Measurements from ENCODE around the gene CTXND1. TPM values are rescaled to one million over a fixed set of nuclear protein-coding genes. Genes with fewer than 3 reads are reported as not detected.
A peak's percentile ranks its signal among the peaks of the same experiment; 100 is the strongest.

Gene CTXND1
- total and polyA plus RNA-seq, 3 experiments from 2014 or later: not detected

- no peaks in the 10 kb centered on the region for H3K9me3 Mint-ChIP-seq
These were observed 49.2 kb downstream of the CTXND1 start for GRCh38 chr15:80202641-80203360.

GRCh38 chr15:80202016-80202315, 50.0 kb downstream of the CTXND1 start:
- H3K27ac ChIP-seq (ENCODE audit: low read depth, low read length): no peak overlapping the region
- no peak overlapping the region for H3K4me3 ChIP-seq (ENCODE audit: low read length)
- ChIA-PET POLR2A (no interaction called here), CTCF (no interaction called here)
- no peaks in the 10 kb centered on the region for H3K27me3 ChIP-seq (ENCODE audit: insufficient read depth, low read length, poor library complexity, severe bottlenecking)
- Mint-ChIP-seq H3K27ac (no peak overlapping the region), H3K4me1 (no peaks in the 10 kb centered on the region), H3K36me3 (no peaks in the 10 kb centered on the region), H3K9me3 (no peaks in the 10 kb centered on the region), H3K4me3 (no peak overlapping the region), H3K27me3 (peaks cover 8 to 36% of the 10 kb centered on the region in 2 donors)
- H3K9me3 ChIP-seq (ENCODE audit: low read length): no peaks in the 10 kb centered on the region
- DNase-seq: no peak
- H3K36me3 ChIP-seq (ENCODE audit: insufficient read depth, low read length): no peaks in the 10 kb centered on the region
- no peaks in the 10 kb centered on the region for H3K4me1 ChIP-seq (ENCODE audit: insufficient read depth, low read length)

More at GRCh38 chr15:80202641-80203360, 49.2 kb downstream of the CTXND1 start:
- Histone ChIP-seq H3K9me3 (ENCODE audit: low read length) (no peaks in the 10 kb centered on the region), H3K36me3 (ENCODE audit: insufficient read depth, low read length) (no peaks in the 10 kb centered on the region), H3K27ac (ENCODE audit: low read depth, low read length) (no peak overlapping the region), H3K27me3 (ENCODE audit: insufficient read depth, low read length, poor library complexity, severe bottlenecking) (no peaks in the 10 kb centered on the region), H3K4me3 (ENCODE audit: low read length) (no peak overlapping the region), H3K4me1 (ENCODE audit: insufficient read depth, low read length) (no peaks in the 10 kb centered on the region)
- no peak overlapping the region for H3K4me3 Mint-ChIP-seq
- H3K4me1 Mint-ChIP-seq: no peaks in the 10 kb centered on the region
- no peak overlapping the region for H3K27ac Mint-ChIP-seq
- ChIA-PET POLR2A (no interaction called here), CTCF (no interaction called here)
- DNase-seq: no peak
- no peaks in the 10 kb centered on the region for H3K36me3 Mint-ChIP-seq
- peaks cover 10 to 41% of the 10 kb centered on the region in 2 donors for H3K27me3 Mint-ChIP-seq

DNA sequence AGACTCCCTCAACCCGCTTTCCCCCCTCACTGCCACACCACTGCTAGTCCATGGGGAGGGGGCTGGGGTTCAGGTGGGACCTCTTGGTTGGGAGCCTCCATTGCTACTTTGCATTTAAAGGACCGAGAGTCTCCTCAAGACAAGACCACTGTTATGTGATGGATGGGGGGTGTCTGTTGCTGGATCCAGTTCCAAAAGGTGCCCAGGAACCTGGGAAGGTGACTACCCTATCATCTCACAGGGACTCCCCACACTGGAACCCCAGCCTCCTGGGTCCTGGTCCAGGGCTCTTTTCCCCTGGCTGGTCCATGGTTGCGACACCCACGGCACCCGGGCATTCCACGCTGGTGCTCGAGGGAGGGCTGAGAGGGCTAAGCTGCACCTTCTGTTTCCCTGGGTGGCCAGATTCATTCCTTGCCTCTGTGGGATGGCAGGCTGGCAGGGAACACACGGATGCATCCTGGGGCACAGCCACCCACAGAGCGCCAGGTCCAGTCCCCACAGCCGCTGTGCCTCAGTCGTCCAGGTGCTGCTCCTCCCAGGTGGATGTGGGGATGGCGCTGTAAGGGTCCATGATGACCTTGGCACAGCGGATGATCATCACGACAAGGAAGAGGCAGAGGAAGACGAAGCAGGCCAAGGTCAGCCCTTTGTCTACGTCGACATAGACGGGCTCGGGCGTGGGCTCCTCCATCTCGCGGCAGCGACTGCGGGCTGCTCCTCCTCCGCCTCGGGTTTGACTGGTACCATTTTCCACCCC, 50.6 kb downstream of the CTXND1 start:
- H3K36me3 ChIP-seq (ENCODE audit: insufficient read depth, low read length): no peaks in the 10 kb centered on the region
- Mint-ChIP-seq H3K27me3 (peaks cover 8 to 31% of the 10 kb centered on the region in 2 donors), H3K36me3 (no peaks in the 10 kb centered on the region), H3K4me1 (no peaks in the 10 kb centered on the region), H3K4me3 (no peak overlapping the region), H3K27ac (no peak overlapping the region), H3K9me3 (no peaks in the 10 kb centered on the region)
- ChIA-PET CTCF (no interaction called here), POLR2A (no interaction called here)
- no peaks in the 10 kb centered on the region for H3K4me1 ChIP-seq (ENCODE audit: insufficient read depth, low read length)
- no peak overlapping the region for H3K4me3 ChIP-seq (ENCODE audit: low read length)
- DNase-seq: no peak
- no peaks in the 10 kb centered on the region for H3K9me3 ChIP-seq (ENCODE audit: low read length)
- no peak overlapping the region for H3K27ac ChIP-seq (ENCODE audit: low read depth, low read length)
- H3K27me3 ChIP-seq (ENCODE audit: insufficient read depth, low read length, poor library complexity, severe bottlenecking): no peaks in the 10 kb centered on the region

DNA sequence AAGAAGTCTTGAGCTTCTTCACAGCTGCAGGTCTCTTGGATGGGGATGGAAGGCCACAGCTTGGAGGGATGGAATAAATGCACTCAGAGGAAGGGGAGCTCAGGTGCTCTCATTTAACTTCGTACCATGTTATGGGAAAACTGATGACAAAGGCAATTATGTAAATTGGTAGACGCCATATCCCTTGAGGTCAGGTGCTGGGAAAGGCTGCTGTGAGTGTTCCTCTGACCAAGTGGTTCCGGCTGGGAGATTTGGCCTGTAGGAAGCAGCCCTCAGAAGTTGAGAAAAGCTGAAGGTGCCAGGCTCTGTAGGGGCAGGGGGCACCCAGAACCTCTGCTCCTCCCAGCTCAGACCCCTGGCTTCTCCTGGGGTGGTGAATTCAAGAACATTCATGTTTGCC, 52.1 kb downstream of the CTXND1 start:
- ChIA-PET POLR2A (no interaction called here), CTCF (no interaction called here)
- H3K27ac ChIP-seq (ENCODE audit: low read depth, low read length): no peak overlapping the region
- no peak for DNase-seq
- H3K36me3 Mint-ChIP-seq: no peaks in the 10 kb centered on the region
- H3K9me3 ChIP-seq (ENCODE audit: low read length): no peaks in the 10 kb centered on the region
- H3K36me3 ChIP-seq (ENCODE audit: insufficient read depth, low read length): no peaks in the 10 kb centered on the region
- no peaks in the 10 kb centered on the region for H3K4me1 ChIP-seq (ENCODE audit: insufficient read depth, low read length)
- peaks cover 8 to 21% of the 10 kb centered on the region in 2 donors for H3K27me3 Mint-ChIP-seq
- no peak overlapping the region for H3K4me3 Mint-ChIP-seq
- H3K4me1 Mint-ChIP-seq: no peaks in the 10 kb centered on the region
- H3K27ac Mint-ChIP-seq: no peak overlapping the region
- H3K4me3 ChIP-seq (ENCODE audit: low read length): no peak overlapping the region
- H3K9me3 Mint-ChIP-seq: no peaks in the 10 kb centered on the region
- H3K27me3 ChIP-seq (ENCODE audit: insufficient read depth, low read length, poor library complexity, severe bottlenecking): no peaks in the 10 kb centered on the region

GRCh38 chr15:80199366-80199765, 52.6 kb downstream of the CTXND1 start:
- Histone ChIP-seq H3K36me3 (ENCODE audit: insufficient read depth, low read length) (no peaks in the 10 kb centered on the region), H3K4me1 (ENCODE audit: insufficient read depth, low read length) (no peaks in the 10 kb centered on the region), H3K27me3 (ENCODE audit: insufficient read depth, low read length, poor library complexity, severe bottlenecking) (no peaks in the 10 kb centered on the region), H3K4me3 (ENCODE audit: low read length) (no peak overlapping the region), H3K9me3 (ENCODE audit: low read length) (no peaks in the 10 kb centered on the region), H3K27ac (ENCODE audit: low read depth, low read length) (no peak overlapping the region)
- POLR2A ChIA-PET: no interaction called here
- peaks cover 8 to 20% of the 10 kb centered on the region in 2 donors for H3K27me3 Mint-ChIP-seq
- H3K4me1 Mint-ChIP-seq: no peaks in the 10 kb centered on the region
- DNase-seq: no peak
- H3K9me3 Mint-ChIP-seq: no peaks in the 10 kb centered on the region
- CTCF ChIA-PET: no interaction called here
- peak overlapping the region in 1 of 8 donors; percentile 83 for H3K27ac Mint-ChIP-seq
- H3K4me3 Mint-ChIP-seq: no peak overlapping the region
- no peaks in the 10 kb centered on the region for H3K36me3 Mint-ChIP-seq

DNA sequence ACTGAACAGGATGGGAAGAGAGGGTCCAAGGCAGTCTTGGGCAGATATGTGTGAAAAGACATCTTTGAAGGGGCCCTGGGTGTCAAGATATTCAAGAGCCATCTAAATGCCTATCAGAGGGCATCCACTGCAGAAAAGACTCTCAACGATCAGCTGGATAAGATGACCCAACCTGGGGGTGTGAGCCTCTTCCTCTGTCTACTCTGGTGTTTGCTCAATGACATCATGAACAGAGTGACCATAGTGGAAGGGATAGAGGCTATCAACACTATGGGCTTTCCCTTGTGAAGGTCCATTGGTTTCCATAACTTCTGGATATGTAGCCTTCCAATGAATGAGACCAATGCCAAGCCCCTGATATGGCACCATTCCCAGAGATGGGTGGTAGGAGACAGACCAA, 57.1 kb downstream of the CTXND1 start:
- Histone ChIP-seq H3K27me3 (ENCODE audit: insufficient read depth, low read length, poor library complexity, severe bottlenecking) (no peaks in the 10 kb centered on the region), H3K4me3 (ENCODE audit: low read length) (no peak overlapping the region), H3K9me3 (ENCODE audit: low read length) (no peaks in the 10 kb centered on the region), H3K4me1 (ENCODE audit: insufficient read depth, low read length) (no peaks in the 10 kb centered on the region), H3K36me3 (ENCODE audit: insufficient read depth, low read length) (no peaks in the 10 kb centered on the region), H3K27ac (ENCODE audit: low read depth, low read length) (no peak overlapping the region)
- Mint-ChIP-seq H3K4me3 (no peak overlapping the region), H3K27me3 (peaks cover 3 to 13% of the 10 kb centered on the region in 2 donors), H3K4me1 (no peaks in the 10 kb centered on the region), H3K36me3 (no peaks in the 10 kb centered on the region), H3K27ac (no peak overlapping the region), H3K9me3 (no peaks in the 10 kb centered on the region)
- POLR2A ChIA-PET: no interaction called here
- CTCF ChIA-PET: no interaction called here
- DNase-seq: no peak

GRCh38 chr15:80194186-80194585, 57.8 kb downstream of the CTXND1 start:
- peaks cover 0 to 7% of the 10 kb centered on the region in 2 donors for H3K27me3 Mint-ChIP-seq
- no peak overlapping the region for H3K27ac ChIP-seq (ENCODE audit: low read depth, low read length)
- no peaks in the 10 kb centered on the region for H3K9me3 Mint-ChIP-seq
- H3K4me1 Mint-ChIP-seq: no peaks in the 10 kb centered on the region
- POLR2A ChIA-PET: no interaction called here
- no peaks in the 10 kb centered on the region for H3K27me3 ChIP-seq (ENCODE audit: insufficient read depth, low read length, poor library complexity, severe bottlenecking)
- H3K4me3 ChIP-seq (ENCODE audit: low read length): no peak overlapping the region
- DNase-seq: no peak
- H3K36me3 ChIP-seq (ENCODE audit: insufficient read depth, low read length): no peaks in the 10 kb centered on the region
- CTCF ChIA-PET: no interaction called here
- no peak overlapping the region for H3K4me3 Mint-ChIP-seq
- H3K9me3 ChIP-seq (ENCODE audit: low read length): no peaks in the 10 kb centered on the region
- no peak overlapping the region for H3K27ac Mint-ChIP-seq
- H3K36me3 Mint-ChIP-seq: no peaks in the 10 kb centered on the region
- H3K4me1 ChIP-seq (ENCODE audit: insufficient read depth, low read length): no peaks in the 10 kb centered on the region

GRCh38 chr15:80191897-80192595, 60.0 kb downstream of the CTXND1 start:
- H3K4me1 Mint-ChIP-seq: no peaks in the 10 kb centered on the region
- Histone ChIP-seq H3K4me3 (ENCODE audit: low read length) (no peak overlapping the region), H3K27ac (ENCODE audit: low read depth, low read length) (no peak overlapping the region), H3K27me3 (ENCODE audit: insufficient read depth, low read length, poor library complexity, severe bottlenecking) (no peaks in the 10 kb centered on the region), H3K36me3 (ENCODE audit: insufficient read depth, low read length) (no peaks in the 10 kb centered on the region), H3K9me3 (ENCODE audit: low read length) (no peaks in the 10 kb centered on the region), H3K4me1 (ENCODE audit: insufficient read depth, low read length) (no peaks in the 10 kb centered on the region)
- H3K4me3 Mint-ChIP-seq: no peak overlapping the region
- H3K27ac Mint-ChIP-seq: peak overlapping the region in 1 of 8 donors; percentile 42
- peaks cover 4 to 16% (median 6%) of the 10 kb centered on the region in 3 donors for H3K36me3 Mint-ChIP-seq
- ChIA-PET CTCF (no interaction called here), POLR2A (no interaction called here)
- no peaks in the 10 kb centered on the region for H3K9me3 Mint-ChIP-seq
- DNase-seq: no peak
- H3K27me3 Mint-ChIP-seq: no peaks in the 10 kb centered on the region

Measured in CD8-positive, alpha-beta memory T cell (primary cell).